SK-N-SH (cell line): ENCODE measurements around the gene DENND6A. TPM values are rescaled to one million over a fixed set of nuclear protein-coding genes. Genes with fewer than 3 reads are reported as not detected.

Experiments used
- CTCF ChIA-PET: fragments of 300-600, 350-600 bp; formaldehyde crosslinking; extraction: SDS; loops from one replicate; lab custom pipeline; 2021; lab: Yijun Ruan, JAX
- POLR2A ChIA-PET: fragments of 350-600 bp; sonication (Branson Sonifier 250); formaldehyde crosslinking; extraction: SDS; loops from one replicate; lab custom pipeline; 2020; ENCODE audit warnings: antibody characterized with exemption, inconsistent platforms; lab: Yijun Ruan, JAX
- DNase-seq: peaks from one replicate; pipeline ENCODE4 v3.0.0; 2012
- H2AFZ ChIP-seq: fragments of 200-600 bp; sonication (generic); 2 replicates; pipeline ENCODE4 v1.8.1; 2016; ENCODE audit warnings: antibody characterized with exemption, mild to moderate bottlenecking, low read depth
- H3F3A ChIP-seq: fragments of 200-600 bp; sonication (generic); replicated peaks from 2 replicates; pipeline ENCODE3; 2016; ENCODE audit warnings: antibody characterized with exemption, mild to moderate bottlenecking; ENCODE audit not compliant: insufficient read depth
- H3K27ac ChIP-seq, 2 experiments: fragments of 200-500 bp in 1 of 2; fragments of 200-600 bp in 1 of 2; sonication (Bioruptor generic) in 1 of 2; sonication (generic), shearing (Covaris generic) in 1 of 2; 2 replicates each; pipeline versions ENCODE4 v1.5.1 to v1.6.1; 2014 to 2016; ENCODE audit warnings: low read depth in 2 of 2, inconsistent platforms in 1 of 2, low read length in 1 of 2, mild to moderate bottlenecking in 1 of 2, mixed read lengths in 1 of 2
- H3K27me3 ChIP-seq: fragments of 200-600 bp; sonication (generic), shearing (Covaris generic); 2 replicates; pipeline ENCODE4 v1.6.1; 2016; ENCODE audit warnings: mixed run types; ENCODE audit not compliant: insufficient read depth
- H3K36me3 ChIP-seq, 2 experiments: fragments of 200-500 bp in 1 of 2; fragments of 200-600 bp in 1 of 2; sonication (Bioruptor generic) in 1 of 2; sonication (generic) in 1 of 2; replicated peaks in 1 of 2; 2 replicates each; pipeline versions ENCODE3 to v1.5.1; 2014 to 2016; ENCODE audit warnings: low read length in 1 of 2, mild to moderate bottlenecking in 1 of 2; ENCODE audit not compliant: insufficient read depth in 2 of 2, control insufficient read depth in 1 of 2
- H3K4me1 ChIP-seq, 2 experiments: fragments of 200-500 bp in 1 of 2; fragments of 200-600 bp in 1 of 2; sonication (Bioruptor generic) in 1 of 2; sonication (generic), shearing (Covaris generic) in 1 of 2; 2 replicates each; pipeline versions ENCODE4 v1.5.1 to v1.6.1; 2014 to 2016; ENCODE audit warnings: low read depth in 1 of 2, low read length in 1 of 2, mixed run types in 1 of 2; ENCODE audit not compliant: insufficient read depth in 2 of 2, control insufficient read depth in 1 of 2
- H3K4me2 ChIP-seq: fragments of 200-600 bp; sonication (generic), shearing (Covaris generic); 2 replicates; pipeline ENCODE4 v1.6.1; 2017; ENCODE audit warnings: mixed run types
- H3K4me3 ChIP-seq, 2 experiments: fragments of 200-500 bp in 1 of 2; fragments of 200-600 bp in 1 of 2; sonication (Bioruptor generic) in 1 of 2; sonication (generic), shearing (Covaris generic) in 1 of 2; 2 replicates each; pipeline versions ENCODE4 v1.5.1 to v1.8.1; 2014 to 2016; ENCODE audit warnings: low read depth in 2 of 2, inconsistent platforms in 1 of 2, low read length in 1 of 2, mild to moderate bottlenecking in 1 of 2, mixed read lengths in 1 of 2, moderate library complexity in 1 of 2
- H3K79me2 ChIP-seq: fragments of 200-600 bp; sonication (generic); 2 replicates; pipeline ENCODE4 v1.8.1; 2017; ENCODE audit warnings: mild to moderate bottlenecking; ENCODE audit not compliant: insufficient read depth
- H3K9ac ChIP-seq: fragments of 200-600 bp; sonication (generic); 2 replicates; pipeline ENCODE4 v1.6.1; 2017; ENCODE audit warnings: mixed run types
- H3K9me2 ChIP-seq: fragments of 200-600 bp; sonication (generic); 2 replicates; pipeline ENCODE4 v1.6.1; 2017; ENCODE audit warnings: mixed run types
- H3K9me3 ChIP-seq: fragments of 200-600 bp; sonication (generic); 2 replicates; pipeline ENCODE4 v1.6.1; 2017; ENCODE audit warnings: mixed run types, mild to moderate bottlenecking, moderate library complexity
- H4K20me1 ChIP-seq: fragments of 200-600 bp; sonication (generic); 2 replicates; pipeline ENCODE4 v1.6.1; 2017; ENCODE audit warnings: mild to moderate bottlenecking, mixed run types; ENCODE audit not compliant: insufficient read depth
- EP300 ChIP-seq, 2 experiments: IDR thresholded peaks; 2 replicates each; pipeline versions ENCODE4 v1.4.0 to v1.6.1; 2012; ENCODE audit warnings: borderline replicate concordance in 1 of 2, low read depth in 1 of 2, low read length in 1 of 2
- EZH2phosphoT487 ChIP-seq: fragments of 200-600 bp; sonication (generic); IDR thresholded peaks from 2 replicates; pipeline ENCODE4 v1.6.1; 2017; ENCODE audit warnings: low read depth, mixed run types, mild to moderate bottlenecking, antibody characterized with exemption, moderate library complexity, borderline replicate concordance
- FOSL2 ChIP-seq: IDR thresholded peaks from 2 replicates; pipeline ENCODE4 v1.4.0; 2012; ENCODE audit warnings: low read depth, mild to moderate bottlenecking, moderate library complexity, borderline replicate concordance
- IRF3 ChIP-seq: fragments of 150-350 bp; IDR thresholded peaks from 2 replicates; pipeline ENCODE4 v1.6.1; 2016; ENCODE audit warnings: mild to moderate bottlenecking, low read depth, low read length
- JUND ChIP-seq: IDR thresholded peaks from 2 replicates; pipeline ENCODE4 v1.4.0; 2012
- MAX ChIP-seq: IDR thresholded peaks from 2 replicates; pipeline ENCODE4 v1.4.0; 2012; ENCODE audit warnings: low read depth
- NFIC ChIP-seq: IDR thresholded peaks from 2 replicates; pipeline ENCODE4 v1.4.0; 2012; ENCODE audit warnings: borderline replicate concordance
- NRF1 ChIP-seq: IDR thresholded peaks from 2 replicates; pipeline ENCODE4 v1.6.1; 2012; ENCODE audit warnings: low read depth, mild to moderate bottlenecking, low read length
- PBX3 ChIP-seq: IDR thresholded peaks from 2 replicates; pipeline ENCODE4; 2012
- RAD21 ChIP-seq: IDR thresholded peaks from 2 replicates; pipeline ENCODE4 v1.6.1; 2012; ENCODE audit warnings: mild to moderate bottlenecking, low read length
- RCOR1 ChIP-seq: fragments of 150-350 bp; IDR thresholded peaks from 2 replicates; pipeline ENCODE4 v1.6.1; 2017; ENCODE audit warnings: antibody characterized with exemption, low read length
- REST ChIP-seq: IDR thresholded peaks from 2 replicates; pipeline ENCODE4 v1.6.1; 2012; ENCODE audit warnings: mild to moderate bottlenecking, low read depth, low read length, moderate library complexity
- SMC3 ChIP-seq: IDR thresholded peaks from 2 replicates; pipeline ENCODE4 v1.6.1; 2012; ENCODE audit warnings: low read depth, low read length, improper control_type of control experiment
- TCF12 ChIP-seq: IDR thresholded peaks from 2 replicates; pipeline ENCODE4 v1.4.0; 2012
- TEAD4 ChIP-seq: IDR thresholded peaks from 2 replicates; pipeline ENCODE4 v1.4.0; 2012; ENCODE audit warnings: mild to moderate bottlenecking, borderline replicate concordance; ENCODE audit not compliant: insufficient read depth
- USF2 ChIP-seq: fragments of 150-350 bp; IDR thresholded peaks from 2 replicates; pipeline ENCODE4 v1.6.1; 2017; ENCODE audit warnings: antibody characterized with exemption, low read length, low read depth, borderline replicate concordance
- ZBTB33 ChIP-seq: IDR thresholded peaks from 2 replicates; pipeline ENCODE4 v1.4.0; 2012; ENCODE audit warnings: low read depth, borderline replicate concordance
- polyA plus RNA-seq, 3 experiments: library from polyadenylated mRNA; depleted of rRNA; stranded (reverse); fragments of >200 nt; gene quantifications; 2 replicates each; pipeline ENCODE4 v1.2.3, GENCODE V29; 2012

Gene DENND6A
- polyA plus RNA-seq, 1 of the 3 experiments (the other 2 are of a cell fraction), result 5.8 TPM

- Histone ChIP-seq H3K4me3 (no peak overlapping the region), H3K9me3 (no peaks in the 10 kb centered on the region), H3K4me1 (no peaks in the 10 kb centered on the region), H3K36me3 (peaks cover 4 to 36% of the 10 kb centered on the region in 2 experiments), H3K79me2 (peaks cover 82% of the 10 kb centered on the region), H3F3A (no peaks in the 10 kb centered on the region), H3K9ac (no peak overlapping the region), H3K27me3 (no peaks in the 10 kb centered on the region), H2AFZ (no peak overlapping the region), H3K27ac (no peak overlapping the region), H3K4me2 (no peak overlapping the region), H4K20me1 (peaks cover 18% of the 10 kb centered on the region), H3K9me2 (no peaks in the 10 kb centered on the region)
- DNase-seq, result no peak
- POLR2A ChIA-PET, result no interaction called here
- CTCF ChIA-PET, result no interaction called here
- TF ChIP-seq FOSL2 (no peak), TEAD4 (no peak), NRF1 (no peak), ZBTB33 (no peak), USF2 (no peak), PBX3 (no peak), SMC3 (no peak), EZH2phosphoT487 (no peak), RAD21 (no peak), RCOR1 (no peak), MAX (no peak), EP300 (IDR thresholded peaks at IDR 0.05; ENCODE audit: borderline replicate concordance in 1 of 2, low read depth in 1 of 2, low read length in 1 of 2) (no peak), JUND (no peak), REST (no peak), TCF12 (no peak), NFIC (no peak), IRF3 (no peak)
Measured at GRCh38 chr3:57675530-57675929, 17.3 kb downstream of the DENND6A start.
